Measurements from ENCODE around the gene KCNMA1.
"Not testable (repeated sequence)": the region's sequence is repeated elsewhere in the genome, so short reads cannot be mapped to it uniquely, and the experiment has no call there.

The KCNMA1 gene

GRCh38 chr10:77531441-77532001 is 106.1 kb downstream of the KCNMA1 start:
- DNase-seq (ENCODE audit: low read depth): no peak

GRCh38 chr10:77530011-77530410 is 107.6 kb downstream of the KCNMA1 start:
- no peak for DNase-seq (ENCODE audit: low read depth)

- no peak for DNase-seq (ENCODE audit: low read depth)
Measured at GRCh38 chr10:77529050-77529576, 108.5 kb downstream of the KCNMA1 start.

GRCh38 chr10:77527839-77528238 is 109.8 kb downstream of the KCNMA1 start:
- no peak for DNase-seq (ENCODE audit: low read depth)

- no peak for DNase-seq (ENCODE audit: low read depth)
Measured at GRCh38 chr10:77526868-77527617, 110.6 kb downstream of the KCNMA1 start.

GRCh38 chr10:77524281-77524711 is 113.3 kb downstream of the KCNMA1 start:
- DNase-seq (ENCODE audit: low read depth): no peak

GRCh38 chr10:77522268-77522809 is 115.3 kb downstream of the KCNMA1 start:
- no peak for DNase-seq (ENCODE audit: low read depth)

GRCh38 chr10:77520995-77521394 is 116.6 kb downstream of the KCNMA1 start:
- DNase-seq (ENCODE audit: low read depth): no peak

- no peak for DNase-seq (ENCODE audit: low read depth)
Measured at GRCh38 chr10:77520290-77520689, 117.3 kb downstream of the KCNMA1 start.

- not testable (repeated sequence) for DNase-seq (ENCODE audit: low read depth)
Measured at GRCh38 chr10:77519791-77520190, 117.8 kb downstream of the KCNMA1 start.

- no peak for DNase-seq (ENCODE audit: low read depth)
Measured at GRCh38 chr10:77518910-77519274, 118.7 kb downstream of the KCNMA1 start.

GRCh38 chr10:77518241-77518909 is 119.2 kb downstream of the KCNMA1 start:
- DNase-seq (ENCODE audit: low read depth): no peak

- no peak for DNase-seq (ENCODE audit: low read depth)
Measured at GRCh38 chr10:77516575-77516974, 121.0 kb downstream of the KCNMA1 start.

- no peak for DNase-seq (ENCODE audit: low read depth)
Measured at GRCh38 chr10:77514870-77515269, 122.7 kb downstream of the KCNMA1 start.

GRCh38 chr10:77513781-77514331 is 123.8 kb downstream of the KCNMA1 start:
- no peak for DNase-seq (ENCODE audit: low read depth)

GRCh38 chr10:77513220-77513619 is 124.4 kb downstream of the KCNMA1 start:
- no peak for DNase-seq (ENCODE audit: low read depth)

- DNase-seq (ENCODE audit: low read depth): no peak
Measured at GRCh38 chr10:77512219-77512578, 125.4 kb downstream of the KCNMA1 start.

- DNase-seq (ENCODE audit: low read depth): no peak
Measured at GRCh38 chr10:77511498-77512218, 126.0 kb downstream of the KCNMA1 start.

- DNase-seq (ENCODE audit: low read depth): no peak
Measured at GRCh38 chr10:77510695-77511094, 126.9 kb downstream of the KCNMA1 start.

GRCh38 chr10:77510294-77510693 is 127.3 kb downstream of the KCNMA1 start:
- DNase-seq (ENCODE audit: low read depth): no peak

- DNase-seq (ENCODE audit: low read depth): no peak
Measured at GRCh38 chr10:77509391-77509790, 128.2 kb downstream of the KCNMA1 start.

Data from stimulated activated CD8-positive, alpha-beta memory T cell treated with anti-CD3 and anti-CD28 coated beads, Interleukin-12 subunit alpha, Interleukin-12 subunit beta, amount 100 ng/mL, for 1 hour (primary cell).